ENCODE data around the gene SEMA3B. TPM values are rescaled to one million over a fixed set of nuclear protein-coding genes. Genes with fewer than 3 reads are reported as not detected.

The SEMA3B gene
- total and polyA plus RNA-seq, 9 of the 15 experiments (the other 6 are each of a cell fraction or from before 2014, with no cell fraction given): 0.03 to 1.8 (median 0.55) TPM; not detected in 1

- TF ChIP-seq CCNT2 (IDR thresholded peaks at IDR 0.05; ENCODE audit: borderline replicate concordance, extremely low read depth, insufficient read length, low read depth, low read length) (no peak), PHTF2 (CRISPR knock-in tag; IDR thresholded peaks at IDR 0.05) (no peak), SRF (CRISPR knock-in tag; IDR thresholded peaks at IDR 0.05) (no peak), MED1 (CRISPR knock-in tag; IDR thresholded peaks at IDR 0.05; ENCODE audit: borderline replicate concordance) (no peak), ZKSCAN1 (IDR thresholded peaks at IDR 0.05; ENCODE audit: low read depth, low read length) (no peak), ZNF785 (CRISPR knock-in tag; IDR thresholded peaks at IDR 0.05) (no peak), PBX2 (CRISPR knock-in tag; IDR thresholded peaks at IDR 0.05; ENCODE audit: low read depth) (no peak), PBX2 (tag; conservative IDR thresholded peaks at IDR 0.05; ENCODE audit: low read depth) (no peak), ZFX (CRISPR knock-in tag; IDR thresholded peaks at IDR 0.05) (no peak), MAFF (IDR thresholded peaks at IDR 0.05; ENCODE audit: low read length) (no peak), PTBP1 (IDR thresholded peaks at IDR 0.05; ENCODE audit: low read depth, low read length) (no peak), SRSF3 (IDR thresholded peaks at IDR 0.05; ENCODE audit: insufficient read depth, low read length) (no peak), HOXB6 (CRISPR knock-in tag; IDR thresholded peaks at IDR 0.05; ENCODE audit: borderline replicate concordance) (no peak), SMARCA4 (IDR thresholded peaks at IDR 0.05) (no peak), ARID2 (IDR thresholded peaks at IDR 0.05) (peak; percentile 86), FUS (optimal IDR thresholded peaks at IDR 0.05; ENCODE audit: low read depth, low read length) (no peak)
- TF ChIP-seq, protein P1, sequence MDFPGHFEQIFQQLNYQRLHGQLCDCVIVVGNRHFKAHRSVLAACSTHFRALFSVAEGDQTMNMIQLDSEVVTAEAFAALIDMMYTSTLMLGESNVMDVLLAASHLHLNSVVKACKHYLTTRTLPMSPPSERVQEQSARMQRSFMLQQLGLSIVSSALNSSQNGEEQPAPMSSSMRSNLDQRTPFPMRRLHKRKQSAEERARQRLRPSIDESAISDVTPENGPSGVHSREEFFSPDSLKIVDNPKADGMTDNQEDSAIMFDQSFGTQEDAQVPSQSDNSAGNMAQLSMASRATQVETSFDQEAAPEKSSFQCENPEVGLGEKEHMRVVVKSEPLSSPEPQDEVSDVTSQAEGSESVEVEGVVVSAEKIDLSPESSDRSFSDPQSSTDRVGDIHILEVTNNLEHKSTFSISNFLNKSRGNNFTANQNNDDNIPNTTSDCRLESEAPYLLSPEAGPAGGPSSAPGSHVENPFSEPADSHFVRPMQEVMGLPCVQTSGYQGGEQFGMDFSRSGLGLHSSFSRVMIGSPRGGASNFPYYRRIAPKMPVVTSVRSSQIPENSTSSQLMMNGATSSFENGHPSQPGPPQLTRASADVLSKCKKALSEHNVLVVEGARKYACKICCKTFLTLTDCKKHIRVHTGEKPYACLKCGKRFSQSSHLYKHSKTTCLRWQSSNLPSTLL (IDR thresholded peaks at IDR 0.05): no peak
- TF ChIP-seq, protein P2, sequence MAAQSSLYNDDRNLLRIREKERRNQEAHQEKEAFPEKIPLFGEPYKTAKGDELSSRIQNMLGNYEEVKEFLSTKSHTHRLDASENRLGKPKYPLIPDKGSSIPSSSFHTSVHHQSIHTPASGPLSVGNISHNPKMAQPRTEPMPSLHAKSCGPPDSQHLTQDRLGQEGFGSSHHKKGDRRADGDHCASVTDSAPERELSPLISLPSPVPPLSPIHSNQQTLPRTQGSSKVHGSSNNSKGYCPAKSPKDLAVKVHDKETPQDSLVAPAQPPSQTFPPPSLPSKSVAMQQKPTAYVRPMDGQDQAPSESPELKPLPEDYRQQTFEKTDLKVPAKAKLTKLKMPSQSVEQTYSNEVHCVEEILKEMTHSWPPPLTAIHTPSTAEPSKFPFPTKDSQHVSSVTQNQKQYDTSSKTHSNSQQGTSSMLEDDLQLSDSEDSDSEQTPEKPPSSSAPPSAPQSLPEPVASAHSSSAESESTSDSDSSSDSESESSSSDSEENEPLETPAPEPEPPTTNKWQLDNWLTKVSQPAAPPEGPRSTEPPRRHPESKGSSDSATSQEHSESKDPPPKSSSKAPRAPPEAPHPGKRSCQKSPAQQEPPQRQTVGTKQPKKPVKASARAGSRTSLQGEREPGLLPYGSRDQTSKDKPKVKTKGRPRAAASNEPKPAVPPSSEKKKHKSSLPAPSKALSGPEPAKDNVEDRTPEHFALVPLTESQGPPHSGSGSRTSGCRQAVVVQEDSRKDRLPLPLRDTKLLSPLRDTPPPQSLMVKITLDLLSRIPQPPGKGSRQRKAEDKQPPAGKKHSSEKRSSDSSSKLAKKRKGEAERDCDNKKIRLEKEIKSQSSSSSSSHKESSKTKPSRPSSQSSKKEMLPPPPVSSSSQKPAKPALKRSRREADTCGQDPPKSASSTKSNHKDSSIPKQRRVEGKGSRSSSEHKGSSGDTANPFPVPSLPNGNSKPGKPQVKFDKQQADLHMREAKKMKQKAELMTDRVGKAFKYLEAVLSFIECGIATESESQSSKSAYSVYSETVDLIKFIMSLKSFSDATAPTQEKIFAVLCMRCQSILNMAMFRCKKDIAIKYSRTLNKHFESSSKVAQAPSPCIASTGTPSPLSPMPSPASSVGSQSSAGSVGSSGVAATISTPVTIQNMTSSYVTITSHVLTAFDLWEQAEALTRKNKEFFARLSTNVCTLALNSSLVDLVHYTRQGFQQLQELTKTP (IDR thresholded peaks at IDR 0.05; ENCODE audit: low read depth in 1 of 2, partially characterized antibody in 2 of 2): no peak
- TF ChIP-seq, protein P3, sequence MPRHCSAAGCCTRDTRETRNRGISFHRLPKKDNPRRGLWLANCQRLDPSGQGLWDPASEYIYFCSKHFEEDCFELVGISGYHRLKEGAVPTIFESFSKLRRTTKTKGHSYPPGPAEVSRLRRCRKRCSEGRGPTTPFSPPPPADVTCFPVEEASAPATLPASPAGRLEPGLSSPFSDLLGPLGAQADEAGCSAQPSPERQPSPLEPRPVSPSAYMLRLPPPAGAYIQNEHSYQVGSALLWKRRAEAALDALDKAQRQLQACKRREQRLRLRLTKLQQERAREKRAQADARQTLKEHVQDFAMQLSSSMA (CRISPR knock-in tag; IDR thresholded peaks at IDR 0.05): no peak
Observed at GRCh38 chr3:50272911-50273688, 4.2 kb downstream of the SEMA3B start (continued).
